Astrocyte (in vitro differentiated cells and primary cell): ENCODE measurements around the gene HSPA12B. TPM values are rescaled to one million over a fixed set of nuclear protein-coding genes. Genes with fewer than 3 reads are reported as not detected.

Source experiments
- DNase-seq: peaks from one replicate; pipeline ENCODE4 v3.0.0-alpha.2; 2010; ENCODE audit warnings: low read depth
- FAIRE-seq: peaks from 2 replicates; lab custom pipeline; 2011; peaks lifted over from hg19 to GRCh38; lab: Jason Lieb, UNC
- H2AFZ ChIP-seq: 2 replicates; pipeline ENCODE4 v1.6.0; 2012; ENCODE audit warnings: low read depth, low read length, inconsistent platforms
- H3K27ac ChIP-seq: 2 replicates; pipeline ENCODE4 v1.5.1; 2011; ENCODE audit warnings: low read depth, low read length, inconsistent platforms
- H3K27me3 ChIP-seq: 2 replicates; pipeline ENCODE4 v1.6.0; 2011; ENCODE audit warnings: low read length, inconsistent platforms; ENCODE audit not compliant: insufficient read depth
- H3K36me3 ChIP-seq: 2 replicates; pipeline ENCODE4 v1.5.1; 2011; ENCODE audit warnings: low read length, inconsistent platforms; ENCODE audit not compliant: insufficient read depth
- H3K4me1 ChIP-seq: 2 replicates; pipeline ENCODE4 v1.5.1; 2011; ENCODE audit warnings: low read length, inconsistent platforms; ENCODE audit not compliant: insufficient read depth
- H3K4me2 ChIP-seq: 2 replicates; pipeline ENCODE4 v1.6.0; 2012; ENCODE audit warnings: low read length, inconsistent platforms
- H3K4me3 ChIP-seq: 2 replicates; pipeline ENCODE4 v1.5.1; 2011; ENCODE audit warnings: low read depth, mild to moderate bottlenecking, low read length, inconsistent platforms; ENCODE audit not compliant: insufficient read depth
- H3K79me2 ChIP-seq: 2 replicates; pipeline ENCODE4 v1.6.0; 2012; ENCODE audit warnings: mild to moderate bottlenecking, low read length, inconsistent platforms; ENCODE audit not compliant: insufficient read depth
- H3K9ac ChIP-seq: 2 replicates; pipeline ENCODE4 v1.6.0; 2012; ENCODE audit warnings: mild to moderate bottlenecking, low read length, inconsistent platforms
- H3K9me3 ChIP-seq: 2 replicates; pipeline ENCODE4 v1.5.1; 2012; ENCODE audit warnings: low read depth, mild to moderate bottlenecking, low read length, inconsistent platforms; ENCODE audit not compliant: insufficient read depth
- H4K20me1 ChIP-seq: 2 replicates; pipeline ENCODE4 v1.6.0; 2012; ENCODE audit warnings: low read length, inconsistent platforms; ENCODE audit not compliant: insufficient read depth
- H3K27ac Mint-ChIP-seq: one replicate; pipeline ENCODE4 v1.8.0; 2021; ENCODE audit warnings: mild to moderate bottlenecking, mixed read lengths; ENCODE audit not compliant: unreplicated experiment
- H3K27me3 Mint-ChIP-seq: one replicate; pipeline ENCODE4 v1.8.0; 2021; ENCODE audit warnings: low read depth, mixed read lengths; ENCODE audit not compliant: unreplicated experiment
- H3K36me3 Mint-ChIP-seq: one replicate; pipeline ENCODE4 v1.8.0; 2021; ENCODE audit warnings: low read depth, mixed read lengths; ENCODE audit not compliant: unreplicated experiment
- H3K4me1 Mint-ChIP-seq: one replicate; pipeline ENCODE4 v1.8.0; 2021; ENCODE audit warnings: low read depth, mixed read lengths; ENCODE audit not compliant: unreplicated experiment
- H3K4me3 Mint-ChIP-seq: one replicate; pipeline ENCODE4 v1.8.0; 2021; ENCODE audit warnings: mild to moderate bottlenecking, moderate library complexity, mixed read lengths; ENCODE audit not compliant: unreplicated experiment
- H3K9me3 Mint-ChIP-seq: one replicate; pipeline ENCODE4 v1.8.0; 2021; ENCODE audit warnings: mild to moderate bottlenecking, mixed read lengths; ENCODE audit not compliant: unreplicated experiment
- CTCF ChIP-seq: IDR thresholded peaks from 2 replicates; pipeline ENCODE4 v1.5.1; 2011; ENCODE audit warnings: low read depth, mild to moderate bottlenecking, inconsistent platforms, low read length, moderate library complexity; ENCODE audit not compliant: insufficient read depth
- EZH2 ChIP-seq: IDR thresholded peaks from 2 replicates; pipeline ENCODE4 v1.6.1; 2012; ENCODE audit warnings: mild to moderate bottlenecking, low read length, inconsistent platforms; ENCODE audit not compliant: insufficient read depth
- total RNA-seq: library from RNA; stranded (reverse); gene quantifications from 2 replicates; pipeline ENCODE4 v1.2.1, GENCODE V29; 2021

HSPA12B gene
- total RNA-seq, 1 donor from 2014 or later, result not detected

- Histone ChIP-seq H3K4me2 (peak overlapping the region; percentile 97), H3K27me3 (no peaks in the 10 kb centered on the region), H3K79me2 (peaks cover 35% of the 10 kb centered on the region), H3K9me3 (no peaks in the 10 kb centered on the region), H3K9ac (peak overlapping the region; percentile 85), H3K36me3 (no peaks in the 10 kb centered on the region), H2AFZ (peak overlapping the region; percentile 63), H4K20me1 (peaks cover 48% of the 10 kb centered on the region), H3K27ac (peak overlapping the region; percentile 64), H3K4me1 (peaks cover 18% of the 10 kb centered on the region), H3K4me3 (peak overlapping the region; percentile 70)
- TF ChIP-seq CTCF (no peak), EZH2 (no peak)
- peaks cover 2% of the 10 kb centered on the region for H3K36me3 Mint-ChIP-seq
- H3K9me3 Mint-ChIP-seq, result peaks cover 2% of the 10 kb centered on the region
- FAIRE-seq (no peak), DNase-seq (no peak)
- H3K4me3 Mint-ChIP-seq, result no peak overlapping the region
- peaks cover 6% of the 10 kb centered on the region for H3K4me1 Mint-ChIP-seq
- H3K27ac Mint-ChIP-seq, result no peak overlapping the region
- H3K27me3 Mint-ChIP-seq, result peaks cover 5% of the 10 kb centered on the region
Observed at GRCh38 chr20:3785240-3786125, 53.0 kb downstream of the HSPA12B start.

GRCh38 chr20:3786126-3786484 is 53.6 kb downstream of the HSPA12B start:
- no peak for FAIRE-seq
- peak overlapping the region; percentile 63 for H2AFZ ChIP-seq
- H3K4me1 ChIP-seq, result peaks cover 18% of the 10 kb centered on the region

More at GRCh38 chr20:3786126-3786484, 53.6 kb downstream of the HSPA12B start:
- no peaks in the 10 kb centered on the region for H3K9me3 ChIP-seq
- H3K27me3 Mint-ChIP-seq, result peaks cover 8% of the 10 kb centered on the region
- peak overlapping the region; percentile 97 for H3K4me2 ChIP-seq
- peak overlapping the region; percentile 70 for H3K4me3 ChIP-seq
- peaks cover 48% of the 10 kb centered on the region for H4K20me1 ChIP-seq
- H3K27ac Mint-ChIP-seq, result no peak overlapping the region
- peaks cover 2% of the 10 kb centered on the region for H3K9me3 Mint-ChIP-seq
- peaks cover 35% of the 10 kb centered on the region for H3K79me2 ChIP-seq
- H3K27me3 ChIP-seq, result no peaks in the 10 kb centered on the region
- peak overlapping the region; percentile 64 for H3K27ac ChIP-seq
- peaks cover 2% of the 10 kb centered on the region for H3K36me3 Mint-ChIP-seq
- TF ChIP-seq EZH2 (no peak), CTCF (no peak)
- peak overlapping the region; percentile 85 for H3K9ac ChIP-seq
- H3K4me3 Mint-ChIP-seq, result peak overlapping the region; percentile 85
- peak; percentile 53 for DNase-seq
- no peaks in the 10 kb centered on the region for H3K36me3 ChIP-seq
- H3K4me1 Mint-ChIP-seq, result peaks cover 2% of the 10 kb centered on the region
